LNCAP (cell line): ENCODE data around the gene PAK4.

ENCODE experiments used
- TF ChIP-seq, protein P1 (sequence below): fragments of 450-650 bp; IDR thresholded peaks from 2 replicates; pipeline ENCODE4 v1.5.1; 2017; ENCODE audit warnings: mild to moderate bottlenecking

PAK4 gene

DNA sequence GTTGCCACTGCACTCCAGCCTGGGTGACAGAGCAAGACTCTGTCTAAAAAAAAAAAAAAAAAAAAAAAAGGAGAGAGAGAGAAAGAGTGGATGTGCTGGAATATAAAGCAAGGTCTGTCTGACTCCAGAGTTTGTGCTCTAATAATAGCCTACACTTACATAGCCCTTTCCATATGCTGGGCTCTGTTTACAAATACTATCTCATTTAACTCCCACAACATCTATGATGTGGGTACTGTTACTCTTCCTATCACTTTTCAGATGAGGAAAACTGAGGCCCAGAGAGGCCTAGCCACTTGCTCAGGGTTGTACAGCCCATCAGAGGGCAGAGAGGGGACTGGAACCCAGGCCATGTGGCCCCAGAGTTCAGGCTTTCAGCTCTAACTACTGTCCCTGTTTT, 15.9 kb upstream of the PAK4 start:
- TF ChIP-seq, protein P1, sequence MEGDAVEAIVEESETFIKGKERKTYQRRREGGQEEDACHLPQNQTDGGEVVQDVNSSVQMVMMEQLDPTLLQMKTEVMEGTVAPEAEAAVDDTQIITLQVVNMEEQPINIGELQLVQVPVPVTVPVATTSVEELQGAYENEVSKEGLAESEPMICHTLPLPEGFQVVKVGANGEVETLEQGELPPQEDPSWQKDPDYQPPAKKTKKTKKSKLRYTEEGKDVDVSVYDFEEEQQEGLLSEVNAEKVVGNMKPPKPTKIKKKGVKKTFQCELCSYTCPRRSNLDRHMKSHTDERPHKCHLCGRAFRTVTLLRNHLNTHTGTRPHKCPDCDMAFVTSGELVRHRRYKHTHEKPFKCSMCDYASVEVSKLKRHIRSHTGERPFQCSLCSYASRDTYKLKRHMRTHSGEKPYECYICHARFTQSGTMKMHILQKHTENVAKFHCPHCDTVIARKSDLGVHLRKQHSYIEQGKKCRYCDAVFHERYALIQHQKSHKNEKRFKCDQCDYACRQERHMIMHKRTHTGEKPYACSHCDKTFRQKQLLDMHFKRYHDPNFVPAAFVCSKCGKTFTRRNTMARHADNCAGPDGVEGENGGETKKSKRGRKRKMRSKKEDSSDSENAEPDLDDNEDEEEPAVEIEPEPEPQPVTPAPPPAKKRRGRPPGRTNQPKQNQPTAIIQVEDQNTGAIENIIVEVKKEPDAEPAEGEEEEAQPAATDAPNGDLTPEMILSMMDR = no peak

DNA sequence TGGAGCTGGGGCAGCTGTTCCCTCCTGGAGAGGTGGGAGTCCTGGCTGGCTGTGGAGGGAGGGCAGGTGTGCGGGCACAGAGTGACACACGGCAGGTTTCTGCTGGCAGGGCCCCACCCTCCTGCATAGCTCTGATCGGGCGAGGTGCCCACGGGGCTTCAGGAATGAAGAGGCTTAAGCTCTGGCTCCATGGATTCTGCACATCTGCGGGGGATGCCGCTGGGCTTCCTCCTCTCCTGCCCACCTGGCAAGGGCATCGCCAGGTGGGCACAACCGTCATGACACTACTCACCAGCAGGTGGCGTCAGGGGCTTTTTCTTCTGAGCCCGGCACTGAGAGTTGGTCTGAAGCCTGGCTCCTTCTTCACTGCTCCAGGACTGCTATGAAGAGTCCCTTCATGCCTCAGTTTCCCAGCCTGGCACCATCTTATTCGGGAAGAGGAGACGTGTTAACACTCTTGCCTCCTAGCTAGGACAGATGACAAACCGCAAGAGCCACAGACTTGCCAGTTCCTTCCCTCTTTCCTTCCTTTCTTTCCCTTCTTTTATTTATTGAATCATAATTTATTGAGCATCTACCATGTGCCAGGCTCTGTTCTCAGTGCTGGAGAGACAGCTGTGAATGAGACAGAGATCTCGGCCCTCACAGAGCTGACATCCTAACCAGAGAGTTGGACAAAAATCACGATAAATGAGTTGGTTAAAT, 15.2 kb upstream of the PAK4 start:
- TF ChIP-seq, protein P1 = peak; percentile 89

DNA sequence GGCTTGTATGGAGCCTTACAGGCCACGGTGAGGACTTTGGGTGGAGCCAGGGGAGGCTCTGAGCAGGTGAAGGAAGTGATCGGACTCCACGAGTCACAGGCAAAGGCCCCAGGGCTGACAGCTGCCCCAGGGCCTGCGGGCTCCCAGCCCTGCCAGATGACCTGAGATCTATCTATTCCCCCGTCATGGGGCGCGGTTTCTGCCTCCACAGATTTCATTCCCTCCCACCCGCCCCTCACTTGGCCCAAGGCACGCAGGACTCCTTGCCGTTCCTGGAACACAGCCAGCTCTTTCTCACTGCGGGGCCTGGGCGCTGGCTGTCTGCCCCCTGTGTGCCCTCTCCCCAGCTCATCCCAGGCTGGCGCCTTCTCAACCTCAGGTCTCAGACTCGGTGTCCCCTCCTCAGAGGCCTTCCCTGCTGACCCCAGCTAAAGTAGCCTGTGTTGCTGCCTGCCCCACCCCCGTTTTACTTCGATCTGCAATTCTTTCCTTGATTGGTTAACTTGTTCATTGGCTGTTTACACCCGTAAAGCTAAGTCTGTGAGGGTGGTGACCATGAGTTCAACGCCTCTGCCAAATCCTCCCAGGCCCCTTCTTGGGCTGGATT, 13.9 kb upstream of the PAK4 start:
- TF ChIP-seq, protein P1 = no peak

DNA sequence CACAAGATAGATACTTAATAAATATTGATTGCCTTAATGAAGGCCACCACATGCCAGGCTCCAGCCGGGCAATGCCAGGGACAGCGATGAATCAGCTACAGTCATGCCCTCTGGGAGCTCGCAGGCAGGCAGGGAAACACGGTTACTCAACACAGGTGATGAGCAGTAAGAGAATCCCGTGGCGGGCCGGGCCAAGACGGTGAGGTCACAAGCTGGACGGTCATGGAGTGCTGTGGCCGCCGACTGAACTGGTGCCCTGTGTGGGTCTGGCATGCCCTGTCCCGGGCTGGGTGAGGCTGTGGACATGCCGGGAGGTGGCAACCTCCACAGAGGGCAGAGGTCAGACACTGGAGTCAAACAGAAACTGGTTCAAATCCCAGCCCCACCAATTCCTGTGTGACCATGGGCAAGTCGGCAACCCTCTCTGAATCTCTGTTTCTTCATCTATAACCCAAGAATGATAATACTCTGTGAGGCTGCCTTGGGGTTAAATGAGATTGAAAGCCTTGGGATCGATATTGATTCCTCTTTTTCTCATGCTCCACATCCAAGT, 13.2 kb upstream of the PAK4 start:
- TF ChIP-seq, protein P1 = no peak

DNA sequence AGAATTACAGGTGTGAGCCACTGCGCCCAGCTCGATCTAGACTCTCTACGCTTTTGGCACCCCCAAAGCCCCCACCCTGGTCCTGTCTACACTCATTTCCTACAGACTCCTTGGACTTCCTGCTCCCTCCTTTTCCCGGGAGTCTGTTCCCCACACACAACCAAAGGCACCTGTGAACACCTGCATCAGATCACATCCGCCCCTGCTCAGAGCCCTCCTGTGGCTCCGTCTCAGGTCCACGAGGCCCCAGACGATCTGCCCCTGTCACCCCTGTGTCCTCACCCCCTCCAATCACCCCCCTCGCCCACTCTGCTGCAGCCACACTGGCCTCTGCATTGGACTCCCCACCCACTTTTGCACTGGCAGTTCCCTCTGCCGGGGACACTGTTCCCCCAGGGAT, 12.4 kb upstream of the PAK4 start:
- TF ChIP-seq, protein P1 = no peak

DNA sequence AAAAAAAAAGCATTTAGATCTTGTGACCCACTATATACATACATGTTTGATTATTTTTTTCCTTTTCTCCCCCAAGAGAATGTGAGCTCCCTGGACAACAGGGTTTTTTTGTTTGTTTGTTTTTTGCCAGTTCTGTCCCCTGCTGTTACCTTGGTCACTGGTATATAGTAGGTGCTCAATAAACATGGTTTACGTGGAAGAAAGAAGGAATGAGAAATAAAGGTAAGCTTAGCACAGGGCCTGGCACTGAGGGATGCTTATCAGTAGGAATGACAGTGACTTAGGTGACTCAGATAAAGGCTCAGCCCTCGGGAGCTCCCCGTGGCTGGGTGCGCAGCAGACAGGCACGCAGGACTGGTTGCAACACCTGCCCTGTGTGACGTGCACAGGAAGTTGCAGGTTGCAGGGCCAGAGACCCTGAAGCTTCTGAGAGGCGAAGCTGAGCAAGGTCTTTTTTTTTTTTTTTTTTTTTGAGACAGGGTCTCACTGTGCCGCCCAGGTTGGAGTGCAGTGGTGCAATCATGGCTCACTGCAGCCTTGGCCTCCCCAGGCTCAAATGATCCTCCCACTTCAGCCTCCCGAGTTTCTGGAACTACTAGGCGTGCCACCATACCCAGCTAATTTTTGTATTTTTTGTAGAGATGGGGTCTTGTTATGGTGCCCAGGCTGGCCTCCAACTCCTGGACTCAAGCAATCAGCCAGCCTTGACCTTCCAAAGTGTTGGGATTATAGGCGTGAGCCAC, 10.3 kb upstream of the PAK4 start:
- TF ChIP-seq, protein P1 = no peak

DNA sequence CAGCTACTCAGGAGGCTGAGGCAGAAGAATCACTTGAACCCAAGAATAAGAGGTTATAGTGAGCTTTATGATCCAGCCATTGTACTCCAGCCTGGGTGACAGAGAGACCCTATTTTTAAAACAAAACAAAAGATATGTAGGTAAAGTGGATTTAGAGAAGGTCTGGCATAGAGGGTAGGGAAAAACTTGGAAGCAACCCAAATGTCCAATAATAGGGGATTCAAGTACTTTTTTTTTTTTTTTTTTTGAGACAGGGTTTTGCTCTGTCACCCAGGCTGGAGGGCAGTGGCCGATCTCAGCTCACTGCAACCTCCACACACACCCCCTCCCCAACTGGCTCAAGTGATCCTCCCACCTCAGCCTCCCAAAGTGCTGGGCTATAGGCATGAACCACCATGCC, 5.8 kb upstream of the PAK4 start:
- TF ChIP-seq, protein P1 = no peak
